GM12874 (cell line): ENCODE data around the gene ICAM3.

Experiments
- CTCF ChIP-seq: IDR thresholded peaks from 2 replicates; pipeline ENCODE4 v1.5.1; 2011; ENCODE audit warnings: low read depth, mild to moderate bottlenecking, control low read depth, low read length, moderate library complexity; ENCODE audit not compliant: insufficient read depth

ICAM3 gene

GRCh38 chr19:10320602-10321416 is 18.6 kb downstream of the ICAM3 start:
- no peak for TF ChIP-seq CTCF

- TF ChIP-seq CTCF = no peak
These were observed 20.4 kb downstream of the ICAM3 start for GRCh38 chr19:10318807-10319682.

GRCh38 chr19:10317857-10318462 is 21.5 kb downstream of the ICAM3 start:
- TF ChIP-seq CTCF = no peak

GRCh38 chr19:10317045-10317856 is 22.2 kb downstream of the ICAM3 start:
- TF ChIP-seq CTCF = no peak

- no peak for TF ChIP-seq CTCF
These were observed 23.0 kb downstream of the ICAM3 start for GRCh38 chr19:10316229-10317044.

- no peak for TF ChIP-seq CTCF
These were observed 23.8 kb downstream of the ICAM3 start, which contains the start of gene FDX2 for GRCh38 chr19:10315335-10316214. Gene FDX2, minus strand, starts transcription at chr19:10316015. Its CDS starts 19 bp downstream, at chr19:10315996.
